GM12873 (cell line): ENCODE results near the gene EIF2B2.

Experiments used
- TF ChIP-seq, protein P1 (sequence below): IDR thresholded peaks from 2 replicates; pipeline ENCODE4 v1.5.1; 2012; ENCODE audit warnings: low read depth, mild to moderate bottlenecking, moderate library complexity, low read length, control low read depth; ENCODE audit not compliant: insufficient read depth; ENCODE audit errors: missing control alignments

EIF2B2 gene

GRCh38 chr14:75002392-75003249, at the start of gene EIF2B2:
TSS of gene EIF2B2 (plus strand) at chr14:75002921. CDS start at chr14:75002991, 70 bp downstream.
- TF ChIP-seq, protein P1, sequence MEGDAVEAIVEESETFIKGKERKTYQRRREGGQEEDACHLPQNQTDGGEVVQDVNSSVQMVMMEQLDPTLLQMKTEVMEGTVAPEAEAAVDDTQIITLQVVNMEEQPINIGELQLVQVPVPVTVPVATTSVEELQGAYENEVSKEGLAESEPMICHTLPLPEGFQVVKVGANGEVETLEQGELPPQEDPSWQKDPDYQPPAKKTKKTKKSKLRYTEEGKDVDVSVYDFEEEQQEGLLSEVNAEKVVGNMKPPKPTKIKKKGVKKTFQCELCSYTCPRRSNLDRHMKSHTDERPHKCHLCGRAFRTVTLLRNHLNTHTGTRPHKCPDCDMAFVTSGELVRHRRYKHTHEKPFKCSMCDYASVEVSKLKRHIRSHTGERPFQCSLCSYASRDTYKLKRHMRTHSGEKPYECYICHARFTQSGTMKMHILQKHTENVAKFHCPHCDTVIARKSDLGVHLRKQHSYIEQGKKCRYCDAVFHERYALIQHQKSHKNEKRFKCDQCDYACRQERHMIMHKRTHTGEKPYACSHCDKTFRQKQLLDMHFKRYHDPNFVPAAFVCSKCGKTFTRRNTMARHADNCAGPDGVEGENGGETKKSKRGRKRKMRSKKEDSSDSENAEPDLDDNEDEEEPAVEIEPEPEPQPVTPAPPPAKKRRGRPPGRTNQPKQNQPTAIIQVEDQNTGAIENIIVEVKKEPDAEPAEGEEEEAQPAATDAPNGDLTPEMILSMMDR, result no peak

- TF ChIP-seq, protein P1, result no peak
Observed at GRCh38 chr14:74953686-74954085, 49.0 kb upstream of the EIF2B2 start.

DNA sequence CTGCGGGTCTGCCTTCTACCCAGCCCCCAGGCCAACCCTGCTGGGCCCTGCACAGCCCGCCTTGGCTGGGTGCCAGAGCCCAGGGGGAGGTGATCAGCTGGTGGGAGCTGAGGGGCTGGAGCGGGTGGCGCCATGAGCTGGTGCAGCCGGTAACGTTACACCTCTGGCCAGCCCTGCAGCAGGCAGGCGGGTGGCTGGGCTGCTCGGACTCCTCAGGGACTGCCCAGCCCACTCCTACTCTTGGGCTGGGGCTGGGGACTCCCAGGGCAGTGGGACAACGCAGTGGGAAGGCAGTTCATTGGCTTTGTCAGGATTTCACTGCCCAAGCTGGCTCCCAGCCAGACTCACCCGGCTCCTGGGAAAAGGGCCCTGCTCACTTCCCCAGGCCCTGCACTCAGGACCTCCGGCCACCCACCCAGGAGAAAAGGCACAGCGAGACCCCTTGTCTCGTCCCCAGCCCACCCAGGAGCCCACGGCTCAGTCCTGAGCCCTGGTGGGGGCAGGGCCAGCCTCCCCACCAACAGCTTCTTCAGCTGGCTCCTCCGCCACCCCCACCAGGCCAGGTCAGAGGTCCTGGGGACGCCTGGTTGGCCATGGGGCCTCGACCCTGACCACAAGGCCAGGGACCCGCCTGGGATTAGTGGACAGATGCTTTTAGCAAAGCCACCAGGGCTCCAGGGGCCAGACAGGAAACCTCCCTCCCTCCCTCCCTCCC, 48.3 kb upstream of the EIF2B2 start:
- TF ChIP-seq, protein P1, result no peak

- TF ChIP-seq, protein P1, result no peak
Observed at GRCh38 chr14:74954947-74955228, 47.8 kb upstream of the EIF2B2 start.

GRCh38 chr14:74955229-74956026, 47.3 kb upstream of the EIF2B2 start, which contains the start of gene PGF:
TSS of gene PGF (minus strand) at chr14:74955597. CDS start at chr14:74955242, 355 bp downstream.
- TF ChIP-seq, protein P1, result no peak

DNA sequence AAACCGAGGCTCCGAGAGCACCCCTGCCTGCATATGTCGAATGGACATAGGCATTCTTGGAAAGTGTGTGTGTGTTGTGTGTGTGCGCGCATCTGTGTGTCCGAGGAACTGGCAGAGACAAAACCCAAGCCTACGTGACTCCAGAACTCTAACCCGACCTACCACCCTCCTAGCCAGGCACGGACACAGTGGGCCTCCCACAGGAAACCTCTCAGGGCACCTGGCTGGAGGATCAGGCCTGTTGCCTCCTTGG, 46.8 kb upstream of the EIF2B2 start:
- TF ChIP-seq, protein P1, result no peak
